Stimulated activated CD8-positive, alpha-beta memory T cell treated with anti-CD3 and anti-CD28 coated beads, Interleukin-7, amount 100 ng/mL, for 1 hour (primary cell): ENCODE data around the gene RMND1.
"Not testable (repeated sequence)": the region's sequence is repeated elsewhere in the genome, so short reads cannot be mapped to it uniquely, and the experiment has no call there.

Source experiments
- DNase-seq, 2 donors: peaks; one replicate each; pipeline ENCODE4 v3.0.0-alpha.2; 2020; ENCODE audit warnings: low read depth in 2 of 2

Gene RMND1

DNA sequence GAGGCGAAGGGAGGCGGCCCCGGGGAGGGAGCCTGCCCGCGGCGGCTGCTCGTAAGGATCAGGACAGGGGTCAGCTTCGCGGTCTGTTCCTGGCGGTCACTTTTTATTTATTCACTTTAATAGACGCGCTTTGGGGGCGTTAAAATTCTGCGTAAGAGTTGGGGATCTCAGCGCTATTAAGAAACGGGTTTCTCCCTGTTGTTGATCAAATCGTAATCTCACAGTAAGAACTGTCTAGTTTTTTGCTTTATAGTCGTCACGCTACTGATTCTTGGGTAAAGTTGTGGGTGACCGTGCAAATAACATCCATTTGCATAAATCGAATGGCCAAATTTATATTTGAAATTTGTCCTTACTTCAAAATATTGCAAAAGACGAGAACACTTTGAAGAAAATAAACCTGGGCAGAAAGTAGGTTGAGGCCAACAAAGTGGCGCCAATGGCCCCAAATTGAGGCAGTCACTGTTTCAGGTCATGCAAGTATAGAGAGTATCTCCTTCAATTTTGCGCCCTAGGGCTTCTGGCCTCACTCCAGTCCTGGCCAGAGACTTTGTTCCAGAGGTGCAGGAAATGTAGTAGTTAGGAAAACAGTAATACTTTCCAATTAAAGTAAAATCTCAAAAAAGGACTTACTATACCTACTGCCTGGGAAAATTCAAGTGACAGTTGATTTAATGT is 963 bp upstream of the RMND1 start:
- DNase-seq: no peak

DNA sequence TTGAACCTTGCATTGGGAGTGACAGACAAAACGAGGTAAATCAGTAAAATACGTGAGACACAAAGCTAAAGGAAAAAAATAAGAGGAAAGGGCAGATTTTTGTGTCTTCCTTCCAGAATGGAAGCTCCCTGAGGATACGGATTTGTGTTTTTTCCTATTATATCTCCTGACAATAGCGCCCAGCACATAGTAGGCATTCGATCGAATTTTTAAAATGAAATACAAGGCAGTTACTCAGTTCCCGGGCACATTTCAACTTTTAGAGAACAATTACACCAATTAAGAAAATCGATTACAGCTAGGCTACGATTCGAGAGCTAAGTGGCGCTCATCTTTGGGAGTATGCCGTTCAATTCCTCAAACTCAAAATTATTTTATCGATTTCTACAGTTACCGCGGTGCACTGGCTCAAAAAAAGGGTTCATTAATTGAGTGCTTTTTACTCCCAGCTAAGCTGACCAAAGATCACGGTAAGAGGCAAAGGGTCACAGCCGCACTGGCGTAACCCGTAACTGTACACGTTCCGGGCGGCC is 443 bp downstream of the RMND1 start:
- DNase-seq: no peak

DNA sequence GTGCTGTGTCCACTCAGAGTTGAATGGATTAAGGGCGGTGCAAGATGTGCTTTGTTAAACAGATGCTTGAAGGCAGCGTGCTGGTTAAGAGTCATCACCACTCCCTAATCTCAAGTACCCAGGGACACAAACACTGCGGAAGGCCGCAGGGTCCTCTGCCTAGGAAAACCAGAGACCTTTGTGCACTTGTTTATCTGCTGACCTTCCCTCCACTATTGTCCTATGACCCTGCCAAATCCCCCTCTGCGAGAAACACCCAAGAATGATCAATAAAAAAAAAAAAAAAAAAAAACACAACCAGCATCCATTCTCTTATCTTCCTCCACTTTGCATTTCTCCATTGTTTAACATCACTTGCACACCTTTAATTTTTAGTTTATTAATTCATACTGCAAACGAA is 998 bp downstream of the RMND1 start:
- not testable (repeated sequence) for DNase-seq

DNA sequence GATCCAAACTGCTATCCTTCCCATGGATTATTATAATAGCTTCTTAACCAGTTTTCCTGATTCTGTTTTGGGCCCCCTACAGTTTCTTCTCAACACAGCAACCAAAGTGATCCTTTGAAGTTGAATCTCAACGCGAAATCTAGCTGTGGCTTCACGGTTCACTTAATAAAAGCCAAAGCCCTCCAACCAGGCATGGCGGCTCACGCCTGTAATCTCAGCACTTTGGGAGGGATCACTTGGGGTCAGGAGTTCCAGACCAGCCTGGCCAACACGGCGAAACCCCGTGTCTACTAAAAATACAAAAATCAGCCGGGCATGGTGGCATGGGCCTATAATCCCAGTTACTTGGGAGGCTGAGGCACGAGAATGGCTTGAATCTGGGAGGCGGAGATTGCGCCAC is 3.3 kb downstream of the RMND1 start:
- no peak for DNase-seq

DNA sequence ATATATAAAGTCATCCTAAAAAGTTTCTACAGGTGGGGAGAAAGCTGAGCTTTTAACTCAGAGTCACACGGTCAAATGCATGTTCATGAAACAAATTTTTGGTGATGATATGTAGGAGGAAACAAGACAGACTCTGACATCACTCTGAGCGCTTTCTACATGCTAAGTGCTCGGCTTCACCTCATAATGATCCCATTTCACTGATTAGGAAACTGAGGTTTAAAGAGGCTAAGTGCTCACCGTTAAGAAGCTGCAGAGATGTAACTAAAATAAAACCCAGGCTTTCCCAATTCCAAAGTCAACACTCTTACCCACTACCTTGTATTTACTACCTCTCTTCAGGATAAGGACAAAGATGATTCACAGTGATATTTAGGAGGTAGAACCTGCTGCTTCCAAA is 4.7 kb downstream of the RMND1 start:
- no peak for DNase-seq

DNA sequence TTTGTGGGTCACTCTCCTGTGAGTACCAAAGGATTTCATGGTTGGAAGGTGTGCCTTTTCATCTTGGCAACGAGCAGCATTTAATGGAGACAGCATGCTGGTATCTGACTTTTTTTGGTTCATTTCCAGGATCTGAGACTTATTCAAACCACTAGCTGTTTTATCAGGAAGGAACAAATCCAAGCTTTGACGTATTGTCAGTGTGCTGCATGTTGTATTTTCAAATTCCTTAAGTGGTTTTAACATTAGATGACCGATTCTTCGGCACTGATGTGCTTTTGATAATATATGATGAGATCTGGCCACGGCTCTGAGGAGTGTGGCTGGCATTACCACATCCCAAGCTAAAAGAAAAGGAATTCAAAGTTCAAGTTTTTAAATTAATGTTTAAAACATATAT is 6.4 kb downstream of the RMND1 start:
- no peak for DNase-seq

DNA sequence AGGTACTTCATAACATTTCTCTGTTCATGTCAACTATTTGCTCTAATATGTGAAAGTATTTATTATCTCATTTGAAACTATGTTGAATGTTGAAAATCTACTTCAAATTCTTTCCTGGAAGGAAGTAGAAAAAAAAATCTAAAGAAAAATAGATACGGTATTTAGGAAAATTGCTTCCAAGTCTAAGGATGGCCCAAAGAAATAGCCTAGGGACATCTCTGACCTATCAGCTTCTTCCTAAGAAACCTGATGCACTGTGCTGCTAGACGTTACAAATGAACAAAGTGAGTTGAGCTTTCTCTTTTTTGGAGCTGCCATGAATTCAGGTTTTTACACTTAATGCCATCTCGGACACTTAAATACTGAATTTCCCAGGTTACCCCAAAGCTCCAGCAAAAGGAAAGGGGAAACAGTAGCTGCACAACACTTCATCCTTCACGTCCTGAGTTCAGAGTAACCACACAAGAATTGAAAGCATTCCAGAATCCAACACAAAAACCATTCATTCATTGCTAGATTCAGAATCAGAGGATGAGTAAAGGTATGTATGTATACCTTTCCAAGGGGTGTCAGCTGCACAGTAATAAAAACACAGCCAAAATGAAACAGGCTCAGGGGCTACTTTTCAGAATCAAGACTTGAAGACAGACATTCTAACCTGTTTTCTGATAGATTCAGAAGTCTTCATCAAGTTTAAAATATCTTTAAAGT is 7.9 kb downstream of the RMND1 start:
- DNase-seq: no peak

DNA sequence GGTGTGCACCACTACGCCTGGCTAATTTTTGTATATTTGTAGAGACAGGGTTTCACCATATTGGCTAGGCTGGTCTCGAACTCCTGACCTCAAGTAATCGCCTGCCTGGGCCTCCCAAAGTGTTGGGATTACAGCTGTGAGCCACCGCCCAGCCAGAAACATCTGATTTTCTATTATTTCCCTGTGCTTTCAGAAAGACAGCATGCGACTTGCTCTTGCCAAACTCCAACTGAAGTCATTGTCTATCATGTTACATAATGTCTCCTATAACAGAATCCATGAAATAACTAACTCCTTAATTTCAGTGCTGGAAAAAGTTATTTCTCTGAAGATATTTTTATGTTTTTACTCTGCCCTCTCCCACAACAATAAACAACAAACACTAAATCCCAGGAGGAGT is 8.5 kb downstream of the RMND1 start:
- no peak for DNase-seq

DNA sequence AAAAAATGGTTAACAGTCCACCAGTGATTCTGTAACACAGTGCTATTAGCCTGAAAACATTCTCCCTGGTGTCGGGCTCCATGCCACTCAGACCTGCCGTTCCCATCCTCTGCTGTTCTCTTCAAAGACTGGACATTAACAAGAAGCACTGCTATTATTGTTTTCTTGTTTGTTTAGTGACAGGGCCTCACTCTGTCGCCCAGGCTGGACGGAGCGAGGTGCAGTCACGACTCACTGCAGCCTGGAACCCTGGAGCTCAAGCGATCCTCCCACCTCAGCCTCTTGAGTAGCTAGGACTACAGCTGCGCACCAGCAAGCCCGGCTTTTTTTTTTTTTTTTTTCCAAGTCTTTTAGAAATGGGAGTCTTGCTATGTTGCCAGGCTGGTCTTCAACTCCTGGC is 9.6 kb downstream of the RMND1 start:
- DNase-seq: no peak

DNA sequence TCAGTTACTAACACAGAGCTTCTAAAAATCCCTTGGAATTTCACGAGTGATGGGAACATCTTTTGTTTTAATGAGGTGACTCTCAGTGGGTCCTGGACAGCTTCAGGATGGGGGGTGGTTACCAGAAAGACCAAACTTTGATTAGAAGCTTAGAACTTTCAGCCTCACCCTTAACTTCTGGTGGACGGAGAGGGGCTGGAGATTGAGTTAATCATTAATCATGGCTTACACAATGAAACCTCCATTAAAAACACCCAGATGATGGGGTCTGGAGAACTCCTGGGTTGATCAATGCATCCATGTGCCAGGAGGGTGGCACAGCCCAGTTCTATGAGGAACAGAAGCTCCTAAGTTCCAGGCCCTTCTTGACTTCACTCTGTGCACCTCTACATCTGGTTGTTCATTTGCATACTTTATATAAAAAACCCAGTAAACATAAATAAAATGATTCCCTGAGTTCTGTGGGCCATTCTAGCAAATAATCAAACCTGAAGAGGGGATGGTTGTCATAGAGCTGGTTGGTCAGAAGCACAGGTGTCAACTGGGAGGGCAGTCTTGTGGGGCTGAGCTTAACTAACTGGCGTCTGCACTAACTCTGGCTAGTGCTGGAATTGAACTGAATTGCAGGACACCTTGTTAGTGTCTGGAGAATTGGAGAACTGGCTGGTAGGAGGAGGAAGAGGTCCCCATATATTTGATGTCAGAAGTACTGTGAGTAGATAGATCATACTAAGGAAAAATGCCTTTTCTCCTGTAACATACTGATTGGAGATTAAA is 10.3 kb downstream of the RMND1 start:
- DNase-seq: no peak

DNA sequence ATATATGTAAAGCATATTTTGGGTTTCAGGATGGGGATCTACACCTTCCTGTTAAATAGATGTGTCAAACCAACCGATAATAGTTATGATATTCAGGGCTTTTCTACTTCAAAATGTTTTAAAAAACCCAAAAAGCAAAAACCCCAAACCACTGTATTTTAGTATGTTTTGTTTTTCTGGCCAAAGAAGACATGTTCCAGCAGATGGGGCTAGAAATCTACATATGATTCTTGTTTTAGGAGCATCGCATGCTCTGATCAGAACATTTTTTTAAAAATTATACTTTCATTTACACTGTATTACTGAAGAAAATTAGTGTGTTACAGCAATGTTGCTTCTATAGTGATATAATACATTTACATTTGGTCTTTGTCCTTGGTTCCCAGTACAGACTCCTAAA is 11.0 kb downstream of the RMND1 start:
- DNase-seq: no peak

DNA sequence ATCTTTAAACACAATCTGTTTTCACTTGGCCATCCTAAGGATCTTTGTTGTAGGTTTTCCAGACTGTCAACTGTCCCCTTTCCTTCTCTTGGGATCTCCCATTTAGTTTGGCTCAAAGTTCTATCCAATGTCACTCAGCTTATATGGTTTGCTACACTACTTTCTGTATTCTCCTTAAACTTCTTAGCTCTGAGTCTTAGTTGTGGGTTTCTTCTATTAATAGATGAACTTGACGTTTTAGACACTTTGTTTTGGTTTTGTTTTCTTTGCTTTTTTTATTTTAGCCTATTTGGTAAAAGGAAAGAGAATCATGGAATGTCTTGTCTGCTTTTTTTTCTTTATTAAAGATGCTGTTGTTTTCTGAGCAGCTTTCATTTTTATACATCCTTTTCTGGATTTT is 11.4 kb downstream of the RMND1 start:
- DNase-seq: no peak

DNA sequence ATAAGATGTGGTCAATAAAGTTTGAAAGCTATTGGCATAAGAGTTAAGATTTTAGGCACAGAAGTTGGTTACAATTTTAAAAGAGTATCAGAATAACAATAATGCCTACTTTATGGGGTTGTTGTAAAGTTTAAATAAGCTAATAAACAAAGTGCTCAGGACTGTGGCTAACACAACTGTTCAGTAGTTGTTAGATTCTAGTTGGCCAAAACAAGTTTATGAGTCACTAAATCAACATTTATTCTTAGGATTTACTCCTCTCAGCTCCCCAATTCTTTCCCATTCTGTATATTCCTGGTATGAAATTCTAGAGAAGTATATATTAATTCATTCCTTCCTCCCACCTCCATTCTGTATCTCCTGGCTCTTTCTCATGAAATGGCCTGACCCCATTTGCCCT is 14.5 kb downstream of the RMND1 start:
- no peak for DNase-seq

DNA sequence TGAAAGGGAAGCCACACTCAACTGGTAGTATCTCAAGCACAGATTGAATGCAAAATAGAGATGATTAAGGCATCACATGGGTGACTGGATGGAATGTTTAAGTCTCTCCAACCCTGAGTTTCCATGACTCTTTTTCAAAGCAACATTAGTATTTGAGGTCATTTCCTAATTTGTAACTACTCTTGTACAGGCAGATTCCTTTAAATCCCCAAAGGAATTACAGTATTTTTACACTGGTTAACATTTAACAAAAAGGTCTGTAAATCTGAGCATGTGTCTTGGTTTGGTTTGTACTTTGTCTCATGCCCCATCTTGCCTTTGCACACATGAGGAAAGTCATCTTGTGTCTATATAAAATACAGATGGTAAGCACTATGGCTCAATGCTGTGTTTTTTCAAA is 15.1 kb downstream of the RMND1 start:
- DNase-seq: no peak

DNA sequence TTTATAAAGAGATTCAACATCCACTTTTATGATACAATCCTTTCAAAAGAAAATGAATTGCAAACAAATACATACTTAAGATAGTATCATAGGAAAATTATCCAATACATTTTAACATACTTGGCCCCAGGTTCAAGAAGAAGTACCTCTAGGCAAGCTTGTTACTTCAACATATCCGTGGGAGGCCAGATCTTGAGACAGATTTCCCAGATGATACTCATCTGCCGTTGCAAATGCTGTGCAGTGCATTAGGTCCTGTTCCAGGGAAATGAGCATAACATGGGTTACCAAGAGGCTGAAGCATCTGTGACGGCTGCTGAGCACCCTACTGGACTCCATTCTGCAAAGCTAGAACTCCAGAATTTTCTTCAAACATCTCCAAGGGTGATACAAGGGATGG is 15.6 kb downstream of the RMND1 start:
- no peak for DNase-seq

DNA sequence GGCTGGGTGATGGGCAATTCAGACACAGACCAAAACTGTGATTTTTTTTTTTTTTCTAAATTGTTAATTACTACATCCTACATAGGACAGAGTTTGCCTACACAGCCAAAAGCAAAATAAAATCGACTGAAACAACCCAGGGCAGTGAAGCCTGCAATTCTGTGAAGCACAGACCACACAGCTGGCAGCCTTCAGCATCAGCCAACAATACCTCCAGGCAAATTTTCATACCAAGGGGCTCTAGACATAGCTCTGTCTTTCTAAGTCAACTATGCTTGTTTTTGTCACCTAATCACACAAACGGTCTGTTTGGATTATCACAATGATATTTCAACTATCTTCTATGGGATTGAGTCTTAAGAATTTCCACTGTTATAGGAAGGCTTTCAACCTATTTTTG is 17.6 kb downstream of the RMND1 start:
- no peak for DNase-seq

DNA sequence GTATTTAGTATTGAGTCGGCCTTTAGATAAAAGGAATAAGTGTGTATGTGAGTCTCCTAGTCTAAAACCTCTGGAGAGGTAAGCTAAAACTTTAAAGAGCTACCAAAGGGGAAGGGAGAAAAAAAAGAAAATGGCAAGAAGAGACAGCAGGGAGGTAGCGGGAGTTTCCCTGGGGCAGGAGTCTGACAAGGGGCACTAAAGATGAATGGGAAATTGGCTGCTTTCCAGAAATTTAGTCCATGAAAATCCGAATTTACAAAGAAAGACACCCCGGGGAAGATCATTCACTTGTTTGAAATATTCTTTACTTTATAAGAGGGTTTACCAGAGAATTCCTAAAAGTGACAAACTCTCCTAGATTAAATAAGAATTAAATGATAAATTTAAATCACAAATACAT is 19.3 kb downstream of the RMND1 start:
- no peak for DNase-seq

DNA sequence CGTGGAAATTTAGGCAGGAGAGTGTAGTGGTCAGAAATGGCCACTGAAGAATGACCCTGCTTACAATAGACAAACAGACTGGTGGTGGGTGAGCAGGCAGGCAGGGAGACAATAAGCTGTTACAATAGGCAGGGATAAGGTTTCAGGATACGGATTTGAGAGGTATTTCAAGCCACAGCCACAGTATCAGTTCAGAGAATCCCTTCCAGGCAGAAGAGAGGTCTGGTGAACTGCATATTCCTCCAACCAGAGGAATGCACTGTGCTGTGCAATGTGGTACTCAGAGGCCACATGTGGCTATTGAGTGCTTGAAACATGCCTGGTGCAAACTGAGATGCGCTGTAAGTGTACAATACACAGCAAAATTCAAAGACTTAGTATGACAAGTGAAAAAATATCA is 20.6 kb downstream of the RMND1 start:
- no peak for DNase-seq

DNA sequence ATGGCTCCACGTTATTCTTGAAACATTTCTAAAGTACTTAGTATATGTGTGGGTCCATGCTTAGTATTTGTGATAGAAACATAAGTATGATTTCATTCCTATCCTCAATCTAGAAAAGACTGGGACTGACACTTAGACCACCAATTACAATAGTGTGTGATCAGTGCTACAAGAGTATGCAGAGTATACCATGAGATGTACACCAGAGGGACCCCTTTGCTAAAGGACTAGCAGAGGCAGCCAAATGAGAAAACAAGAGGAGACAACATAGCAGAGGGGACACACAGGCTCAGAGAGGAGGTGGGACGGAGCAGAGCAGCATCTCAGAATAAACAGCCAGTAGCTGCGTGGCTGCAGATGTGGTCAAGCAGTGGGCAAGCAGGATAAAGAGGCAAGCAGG is 21.0 kb downstream of the RMND1 start:
- DNase-seq: no peak

DNA sequence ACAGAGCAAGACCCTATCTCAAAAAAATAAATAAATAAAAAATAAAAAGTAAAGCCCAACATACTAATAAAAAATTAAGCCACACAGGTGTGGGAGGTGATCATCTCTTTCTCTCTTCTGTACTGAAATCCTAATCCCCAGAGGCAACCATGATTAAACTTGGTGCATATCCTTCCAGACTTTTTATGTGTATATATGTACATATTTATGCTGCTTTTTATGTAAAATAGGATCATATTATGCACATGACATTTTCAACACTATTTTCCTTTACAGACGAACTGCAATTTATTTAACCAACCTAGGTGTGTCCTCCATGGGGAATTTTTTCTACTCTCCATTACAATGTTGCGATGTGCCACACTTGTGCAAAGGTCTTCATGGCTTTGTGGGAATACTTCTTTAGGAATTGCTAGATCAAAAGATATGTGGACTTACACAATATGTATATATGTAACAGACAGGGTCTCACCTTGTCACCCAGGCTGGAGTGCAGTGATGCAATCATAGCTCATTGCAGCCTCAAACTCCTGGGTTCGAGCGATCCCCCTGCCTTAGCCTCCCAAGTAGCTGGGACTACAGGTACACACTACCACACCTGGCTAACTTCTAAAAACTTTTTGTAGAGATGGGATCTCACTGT is 23.7 kb downstream of the RMND1 start:
- DNase-seq: no peak

DNA sequence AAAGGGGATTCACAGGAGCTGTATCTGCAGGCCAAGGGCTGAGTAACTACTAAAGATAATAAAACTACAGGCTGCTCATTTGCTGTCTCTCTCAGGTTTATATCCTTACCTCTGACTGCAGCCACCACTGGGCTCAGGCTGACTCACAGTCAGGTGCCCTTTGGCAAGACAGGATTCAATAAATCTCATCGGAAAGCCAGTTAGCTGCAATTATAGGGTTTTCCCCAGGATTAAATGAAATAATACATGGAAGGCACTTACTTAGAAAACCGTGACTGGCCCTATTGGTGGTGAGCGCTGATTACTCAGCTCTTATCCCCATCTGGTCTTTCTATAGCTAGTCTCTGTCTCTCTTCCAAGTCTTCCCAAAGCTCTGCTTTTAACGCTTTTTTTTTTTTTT is 26.4 kb downstream of the RMND1 start:
- DNase-seq: no peak

DNA sequence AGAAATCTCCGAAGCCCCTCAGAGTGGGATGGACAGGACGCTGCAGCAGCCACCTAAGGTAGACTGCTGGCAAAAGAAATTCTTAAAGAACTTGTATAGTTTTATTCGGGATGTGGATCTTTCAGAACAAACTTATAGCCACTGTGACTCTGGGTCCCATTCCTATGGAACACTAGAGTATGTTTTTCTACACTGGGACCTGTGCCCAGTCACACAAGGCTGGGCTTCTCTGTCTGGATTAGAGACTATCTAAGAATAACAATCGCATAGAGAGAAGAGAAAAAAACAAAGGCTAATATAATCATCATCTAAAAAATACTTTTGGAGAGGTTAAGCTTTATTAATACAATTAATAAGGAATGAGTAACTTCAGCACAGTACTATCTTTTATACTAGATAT is 28.9 kb downstream of the RMND1 start:
- DNase-seq: no peak
